Keratinocyte (primary cell): Measurements from ENCODE around the gene ASB9. TPM values are rescaled to one million over a fixed set of nuclear protein-coding genes. Genes with fewer than 3 reads are reported as not detected.
A peak's percentile ranks its signal among the peaks of the same experiment; 100 is the strongest.

Experiments used
- DNase-seq: peaks from one replicate; pipeline ENCODE4 v3.0.0-alpha.2; 2011; ENCODE audit warnings: low read depth, missing footprints, low spot score
- FAIRE-seq: peaks from 2 replicates; lab custom pipeline; 2011; peaks lifted over from hg19 to GRCh38; lab: Jason Lieb, UNC
- H2AFZ ChIP-seq: 2 replicates; pipeline ENCODE4 v1.6.0; 2012; ENCODE audit warnings: low read length, control low read depth, inconsistent platforms; ENCODE audit not compliant: control insufficient read depth
- H3K27ac ChIP-seq: 2 replicates; pipeline ENCODE4 v1.5.1; 2011; ENCODE audit warnings: low read length; ENCODE audit not compliant: control insufficient read depth, insufficient read depth
- H3K27me3 ChIP-seq: 3 replicates; pipeline ENCODE4 v1.6.0; 2011; ENCODE audit warnings: low read length; ENCODE audit not compliant: control insufficient read depth, insufficient read depth; ENCODE audit errors: extremely low read depth
- H3K36me3 ChIP-seq, 2 experiments: 2 replicates in 1 of 2; 3 replicates in 1 of 2; pipeline ENCODE4 v1.5.1; 2011; ENCODE audit warnings: low read length in 2 of 2, mild to moderate bottlenecking in 1 of 2; ENCODE audit not compliant: control insufficient read depth in 2 of 2, insufficient read depth in 2 of 2; ENCODE audit errors: extremely low read depth in 1 of 2
- H3K4me1 ChIP-seq: 3 replicates; pipeline ENCODE4 v1.5.1; 2011; ENCODE audit warnings: low read length; ENCODE audit not compliant: control insufficient read depth, insufficient read depth; ENCODE audit errors: extremely low read depth
- H3K4me2 ChIP-seq: 3 replicates; pipeline ENCODE4 v1.6.0; 2011; ENCODE audit warnings: low read depth, low read length; ENCODE audit not compliant: control insufficient read depth, insufficient read depth; ENCODE audit errors: extremely low read depth
- H3K4me3 ChIP-seq, 3 experiments: fragments of 200-600 bp in 1 of 3; sonication (generic) in 1 of 3; 2 replicates in 2 of 3; 3 replicates in 1 of 3; pipeline ENCODE4 v1.5.1; 2011 to 2016; ENCODE audit warnings: low read length in 3 of 3, mild to moderate bottlenecking in 3 of 3, control low read depth in 2 of 3, inconsistent platforms in 1 of 3, low read depth in 1 of 3, mixed read lengths in 1 of 3, mixed run types in 1 of 3, moderate library complexity in 1 of 3; ENCODE audit not compliant: control insufficient read depth in 2 of 3, insufficient read depth in 2 of 3; ENCODE audit errors: extremely low read depth in 1 of 3
- H3K79me2 ChIP-seq: 2 replicates; pipeline ENCODE4 v1.6.0; 2012; ENCODE audit warnings: low read length; ENCODE audit not compliant: control insufficient read depth, insufficient read depth
- H3K9ac ChIP-seq: 3 replicates; pipeline ENCODE4 v1.6.0; 2011; ENCODE audit warnings: low read length; ENCODE audit not compliant: control insufficient read depth, insufficient read depth; ENCODE audit errors: extremely low read depth
- H3K9me1 ChIP-seq: 3 replicates; pipeline ENCODE4 v1.6.0; 2011; ENCODE audit warnings: low read length; ENCODE audit not compliant: control insufficient read depth, insufficient read depth; ENCODE audit errors: extremely low read depth
- H3K9me3 ChIP-seq: 2 replicates; pipeline ENCODE4 v1.5.1; 2012; ENCODE audit warnings: low read depth, low read length; ENCODE audit not compliant: control insufficient read depth
- H4K20me1 ChIP-seq: 3 replicates; pipeline ENCODE4 v1.6.0; 2011; ENCODE audit warnings: low read length; ENCODE audit not compliant: control insufficient read depth, insufficient read depth; ENCODE audit errors: extremely low read depth
- CTCF ChIP-seq, 3 experiments: IDR thresholded peaks in 1 of 3; conservative IDR thresholded peaks in 1 of 3; optimal IDR thresholded peaks in 1 of 3; 2 replicates in 2 of 3; 3 replicates in 1 of 3; pipeline versions ENCODE3 to v1.5.1; 2011; ENCODE audit warnings: low read length in 3 of 3, mild to moderate bottlenecking in 3 of 3, moderate library complexity in 2 of 3, control low read depth in 1 of 3, inconsistent platforms in 1 of 3; ENCODE audit not compliant: insufficient read depth in 2 of 3; ENCODE audit errors: extremely low read depth in 1 of 3
- EZH2 ChIP-seq: IDR thresholded peaks from one replicate; pipeline ENCODE4 v1.6.1; 2012; ENCODE audit warnings: inconsistent platforms, mild to moderate bottlenecking, low read length, moderate library complexity
- dilution Hi-C: fragments of 300-500 bp; cut with MboI; formaldehyde crosslinking; loops from one replicate; pipeline ENCODE4 v1.7.0; 2020; ENCODE audit warnings: low sequenced_read_pairs; ENCODE audit not compliant: extremely low pct_ligation_motif_present
- polyA plus RNA-seq, 5 experiments: library from polyadenylated mRNA; depleted of rRNA in 3 of 5; stranded (reverse) in 3 of 5; stranded (forward) in 1 of 5; unstranded in 1 of 5; fragments of >200 nt; gene quantifications; 1 replicate in 1 of 5; 2 replicates in 3 of 5; 3 replicates in 1 of 5; pipeline versions ENCODE4 v1.2.1 to v1.2.3, GENCODE V29; 2011 to 2012; ENCODE audit warnings: missing spikeins in 2 of 5, low read depth in 1 of 5, low replicate concordance in 1 of 5

The ASB9 gene
- polyA plus RNA-seq, 1 donor (not counting 4 experiments of a cell fraction or from before 2014, with no cell fraction given): 0.66 TPM

GRCh38 chrX:15301924-15302323 is 32.0 kb upstream of the ASB9 start:
- no peak overlapping the region for H3K4me2 ChIP-seq
- H2AFZ ChIP-seq: no peak overlapping the region
- no peaks in the 10 kb centered on the region for H3K36me3 ChIP-seq
- FAIRE-seq (no peak), DNase-seq (no peak)
- H4K20me1 ChIP-seq: no peaks in the 10 kb centered on the region
- no peaks in the 10 kb centered on the region for H3K79me2 ChIP-seq
- no peaks in the 10 kb centered on the region for H3K4me1 ChIP-seq
- no peaks in the 10 kb centered on the region for H3K9me1 ChIP-seq
- dilution Hi-C loops: no loop called here
- H3K9me3 ChIP-seq: no peaks in the 10 kb centered on the region
- H3K4me3 ChIP-seq: no peak overlapping the region
- TF ChIP-seq CTCF (optimal IDR thresholded peaks at IDR 0.05 in 1 of 3, IDR thresholded peaks at IDR 0.05 in 1 of 3, conservative IDR thresholded peaks at IDR 0.05 in 1 of 3; ENCODE audit: extremely low read depth in 1 of 3, insufficient read depth in 2 of 3, low read length in 3 of 3) (no peak), EZH2 (no peak)
- no peak overlapping the region for H3K9ac ChIP-seq
- no peak overlapping the region for H3K27ac ChIP-seq
- H3K27me3 ChIP-seq: no peaks in the 10 kb centered on the region

DNA sequence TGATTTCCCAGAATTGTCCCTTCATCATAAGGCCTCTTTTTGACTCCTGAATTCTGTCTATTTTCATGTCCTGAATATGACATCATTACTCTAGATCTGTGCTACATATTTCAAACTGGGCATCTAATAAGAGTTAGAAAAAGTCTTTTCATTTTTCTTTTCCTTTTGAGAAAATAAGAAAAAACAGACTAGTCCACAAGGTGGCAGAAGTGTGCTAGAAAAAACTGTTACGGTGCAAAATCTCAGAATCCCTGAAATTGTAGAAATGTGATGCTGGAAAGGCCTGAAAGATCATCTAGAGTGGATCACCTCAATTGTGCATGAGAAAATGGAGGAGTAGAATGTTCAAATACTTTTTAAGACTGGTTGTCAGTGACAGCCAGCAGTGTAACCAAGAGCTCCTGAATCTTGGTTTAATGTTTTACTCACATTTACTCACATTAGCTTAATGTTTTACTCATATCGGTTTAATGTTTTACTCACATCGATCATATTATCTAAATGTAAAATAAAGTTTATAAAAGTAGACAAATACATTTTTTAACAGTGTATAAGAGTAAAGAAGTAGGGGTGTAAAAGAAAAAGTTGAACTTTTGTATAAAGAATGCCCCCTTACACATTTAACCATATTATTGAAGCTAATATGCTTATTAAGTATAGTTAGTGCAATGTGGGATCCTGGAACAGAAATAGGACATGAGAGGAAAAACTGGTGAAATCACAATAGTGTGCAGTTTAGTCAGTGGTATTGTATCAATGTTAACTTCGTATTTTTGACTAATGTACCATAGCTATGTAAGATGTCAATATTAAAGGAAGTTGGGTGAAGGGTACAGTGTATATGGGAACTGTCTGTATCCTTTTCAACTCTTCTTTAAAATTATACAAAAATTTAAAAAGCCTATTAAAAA is 30.3 kb upstream of the ASB9 start:
- H3K4me3 ChIP-seq: no peak overlapping the region
- no peak for DNase-seq
- no peak overlapping the region for H3K9ac ChIP-seq
- no peaks in the 10 kb centered on the region for H3K4me1 ChIP-seq
- no peak overlapping the region for H3K27ac ChIP-seq
- no peak for TF ChIP-seq EZH2
- TF ChIP-seq CTCF (optimal IDR thresholded peaks at IDR 0.05 in 1 of 3, IDR thresholded peaks at IDR 0.05 in 1 of 3, conservative IDR thresholded peaks at IDR 0.05 in 1 of 3; ENCODE audit: extremely low read depth in 1 of 3, insufficient read depth in 2 of 3, low read length in 3 of 3): peak in 2 of 3 experiments; percentile 27 to 47
- H4K20me1 ChIP-seq: no peaks in the 10 kb centered on the region
- H3K79me2 ChIP-seq: no peaks in the 10 kb centered on the region
- no peak for FAIRE-seq
- dilution Hi-C loops: no loop called here
- no peaks in the 10 kb centered on the region for H3K9me1 ChIP-seq
- no peaks in the 10 kb centered on the region for H3K27me3 ChIP-seq
- no peak overlapping the region for H2AFZ ChIP-seq
- H3K9me3 ChIP-seq: no peaks in the 10 kb centered on the region
- H3K36me3 ChIP-seq: no peaks in the 10 kb centered on the region
- no peak overlapping the region for H3K4me2 ChIP-seq
